Stimulated activated naive B cell treated with anti-CD40 and anti-IgM and Interleukin-4, amounts not matched to agents 10 μg/mL and 1 μg/mL and 100 μg/mL, for 72 hours (primary cell): ENCODE results near the gene SCAPER.

Experiments used
- ATAC-seq, 2 donors: fragments of 150-1000 bp; cut with Tn5 transposase; replicated peaks; 2 replicates each; pipeline ENCODE4 v1.10.0; 2021; ENCODE audit warnings: moderate library complexity in 1 of 2
- DNase-seq: peaks from one replicate; pipeline ENCODE4 v3.0.0; 2021
- H3K27ac Mint-ChIP-seq: one replicate; pipeline ENCODE4 v1.8.0; 2022; ENCODE audit warnings: mild to moderate bottlenecking, mixed read lengths
- H3K27me3 Mint-ChIP-seq, 2 donors: one replicate each; pipeline ENCODE4 v1.8.0; 2022; ENCODE audit warnings: mixed read lengths in 2 of 2
- H3K36me3 Mint-ChIP-seq, 2 donors: one replicate each; pipeline ENCODE4 v1.8.0; 2022; ENCODE audit warnings: mixed read lengths in 2 of 2, mild to moderate bottlenecking in 1 of 2
- H3K4me1 Mint-ChIP-seq, 2 donors: one replicate each; pipeline ENCODE4 v1.8.0; 2022; ENCODE audit warnings: mixed read lengths in 2 of 2, mild to moderate bottlenecking in 1 of 2
- H3K4me3 Mint-ChIP-seq, 2 donors: one replicate each; pipeline ENCODE4 v1.8.0; 2022; ENCODE audit warnings: mild to moderate bottlenecking in 2 of 2, mixed read lengths in 2 of 2, moderate library complexity in 1 of 2
- H3K9me3 Mint-ChIP-seq, 2 donors: one replicate each; pipeline ENCODE4 v1.8.0; 2022; ENCODE audit warnings: mixed read lengths in 2 of 2, mild to moderate bottlenecking in 1 of 2

The SCAPER gene

GRCh38 chr15:76347482-76348055, 557.6 kb downstream of the SCAPER start:
- DNase-seq: no peak
- peaks cover 7 to 27% of the 10 kb centered on the region in 2 donors for H3K4me1 Mint-ChIP-seq
- H3K27me3 Mint-ChIP-seq: peaks cover 28 to 45% of the 10 kb centered on the region in 2 donors
- peak overlapping the region; percentile 43 to 48 for H3K4me3 Mint-ChIP-seq
- H3K9me3 Mint-ChIP-seq: no peaks in the 10 kb centered on the region
- no peak for ATAC-seq
- H3K36me3 Mint-ChIP-seq: peaks cover 7 to 9% of the 10 kb centered on the region in 2 donors
- H3K27ac Mint-ChIP-seq: no peak overlapping the region

- peaks cover 5 to 9% of the 10 kb centered on the region in 2 donors for H3K36me3 Mint-ChIP-seq
- H3K27ac Mint-ChIP-seq: peak overlapping the region; percentile 59
- peak overlapping the region; percentile 77 to 82 for H3K4me3 Mint-ChIP-seq
- DNase-seq: no peak
- H3K27me3 Mint-ChIP-seq: peaks cover 29 to 49% of the 10 kb centered on the region in 2 donors
- H3K9me3 Mint-ChIP-seq: no peaks in the 10 kb centered on the region
- ATAC-seq: peak in 1 of 2 donors; percentile 11
- peaks cover 9 to 31% of the 10 kb centered on the region in 2 donors for H3K4me1 Mint-ChIP-seq
Observed at GRCh38 chr15:76346669-76347481, 558.3 kb downstream of the SCAPER start.

GRCh38 chr15:76345880-76346668, 559.1 kb downstream of the SCAPER start:
- Mint-ChIP-seq H3K27me3 (peaks cover 34 to 57% of the 10 kb centered on the region in 2 donors), H3K4me3 (peak overlapping the region; percentile 77 to 82), H3K4me1 (peaks cover 14 to 39% of the 10 kb centered on the region in 2 donors), H3K36me3 (peaks cover 5 to 9% of the 10 kb centered on the region in 2 donors), H3K27ac (peak overlapping the region; percentile 59), H3K9me3 (no peaks in the 10 kb centered on the region)
- DNase-seq (no peak), ATAC-seq (peak; percentile 42 to 43)

GRCh38 chr15:76345583-76345879, 559.6 kb downstream of the SCAPER start:
- ATAC-seq: no peak
- Mint-ChIP-seq H3K27me3 (peaks cover 39 to 63% of the 10 kb centered on the region in 2 donors), H3K36me3 (peaks cover 5 to 9% of the 10 kb centered on the region in 2 donors), H3K4me3 (peak overlapping the region; percentile 77 to 82), H3K9me3 (no peaks in the 10 kb centered on the region), H3K4me1 (peaks cover 17 to 44% of the 10 kb centered on the region in 2 donors), H3K27ac (peak overlapping the region; percentile 59)
- no peak for DNase-seq

GRCh38 chr15:76344893-76345582, 560.1 kb downstream of the SCAPER start:
- ATAC-seq: no peak
- H3K27me3 Mint-ChIP-seq: peaks cover 43 to 67% of the 10 kb centered on the region in 2 donors

GRCh38 chr15:76343313-76343996, 561.7 kb downstream of the SCAPER start:
- no peak for DNase-seq
- H3K4me3 Mint-ChIP-seq: peak overlapping the region; percentile 46 to 50
- H3K9me3 Mint-ChIP-seq: no peaks in the 10 kb centered on the region
- ATAC-seq: no peak
- H3K4me1 Mint-ChIP-seq: peaks cover 34 to 65% of the 10 kb centered on the region in 2 donors
- peak overlapping the region; percentile 80 for H3K27ac Mint-ChIP-seq
- H3K36me3 Mint-ChIP-seq: peaks cover 2 to 9% of the 10 kb centered on the region in 2 donors
- peaks cover 58 to 82% of the 10 kb centered on the region in 2 donors for H3K27me3 Mint-ChIP-seq

More at GRCh38 chr15:76344893-76345582, 560.1 kb downstream of the SCAPER start:
- Mint-ChIP-seq H3K27ac (peak overlapping the region; percentile 59), H3K4me3 (peak overlapping the region; percentile 77 to 82), H3K4me1 (peaks cover 20 to 49% of the 10 kb centered on the region in 2 donors), H3K9me3 (no peaks in the 10 kb centered on the region), H3K36me3 (peaks cover 5 to 10% of the 10 kb centered on the region in 2 donors)
- DNase-seq: no peak

GRCh38 chr15:76342382-76343201, 562.5 kb downstream of the SCAPER start:
- H3K4me1 Mint-ChIP-seq: peaks cover 37 to 66% of the 10 kb centered on the region in 2 donors
- ATAC-seq: no peak
- H3K4me3 Mint-ChIP-seq: peak overlapping the region; percentile 81 to 94
- no peak for DNase-seq
- H3K36me3 Mint-ChIP-seq: peaks cover 2 to 4% of the 10 kb centered on the region in 2 donors
- H3K9me3 Mint-ChIP-seq: no peaks in the 10 kb centered on the region
- H3K27me3 Mint-ChIP-seq: peaks cover 57 to 78% of the 10 kb centered on the region in 2 donors
- no peak overlapping the region for H3K27ac Mint-ChIP-seq

- no peak for DNase-seq
- Mint-ChIP-seq H3K27me3 (peaks cover 62 to 82% of the 10 kb centered on the region in 2 donors), H3K36me3 (peaks cover 2 to 4% of the 10 kb centered on the region in 2 donors), H3K4me3 (peak overlapping the region; percentile 81 to 94), H3K27ac (peak overlapping the region; percentile 87), H3K9me3 (no peaks in the 10 kb centered on the region), H3K4me1 (peaks cover 43 to 71% of the 10 kb centered on the region in 2 donors)
- ATAC-seq: no peak
Observed at GRCh38 chr15:76342058-76342381, 563.1 kb downstream of the SCAPER start.

- ATAC-seq (no peak), DNase-seq (no peak)
- peaks cover 67 to 87% of the 10 kb centered on the region in 2 donors for H3K27me3 Mint-ChIP-seq
- peak overlapping the region; percentile 87 for H3K27ac Mint-ChIP-seq
- H3K4me3 Mint-ChIP-seq: peak overlapping the region; percentile 81 to 94
- peaks cover 2 to 4% of the 10 kb centered on the region in 2 donors for H3K36me3 Mint-ChIP-seq
- peaks cover 48 to 76% of the 10 kb centered on the region in 2 donors for H3K4me1 Mint-ChIP-seq
- H3K9me3 Mint-ChIP-seq: no peaks in the 10 kb centered on the region
Observed at GRCh38 chr15:76341366-76342057, 563.6 kb downstream of the SCAPER start.

- peaks cover 73 to 87% of the 10 kb centered on the region in 2 donors for H3K27me3 Mint-ChIP-seq
- H3K4me3 Mint-ChIP-seq: peak overlapping the region; percentile 94 to 98
- peaks cover 49 to 78% of the 10 kb centered on the region in 2 donors for H3K4me1 Mint-ChIP-seq
- peaks cover 2 to 4% of the 10 kb centered on the region in 2 donors for H3K36me3 Mint-ChIP-seq
- H3K27ac Mint-ChIP-seq: peak overlapping the region; percentile 14
- peak; percentile 53 to 59 for ATAC-seq
- DNase-seq: peak; percentile 58
- no peaks in the 10 kb centered on the region for H3K9me3 Mint-ChIP-seq
Observed at GRCh38 chr15:76340803-76341365, 564.3 kb downstream of the SCAPER start.

GRCh38 chr15:76340198-76340802, 564.8 kb downstream of the SCAPER start:
- H3K27me3 Mint-ChIP-seq: peaks cover 72 to 87% of the 10 kb centered on the region in 2 donors
- peaks cover 5 to 7% of the 10 kb centered on the region in 2 donors for H3K36me3 Mint-ChIP-seq
- ATAC-seq: no peak
- peaks cover 50 to 78% of the 10 kb centered on the region in 2 donors for H3K4me1 Mint-ChIP-seq
- no peak for DNase-seq
- H3K27ac Mint-ChIP-seq: peak overlapping the region; percentile 91
- no peaks in the 10 kb centered on the region for H3K9me3 Mint-ChIP-seq
- H3K4me3 Mint-ChIP-seq: peak overlapping the region; percentile 94 to 98
